HepG2 (cell line): Measurements from ENCODE around the gene GPR176. TPM values are rescaled to one million over a fixed set of nuclear protein-coding genes. Genes with fewer than 3 reads are reported as not detected.

Experiments
- ATAC-seq: fragments of 200-7000 bp; cut with Tn5 transposase; 3 replicates; pipeline ENCODE4 v1.9.1; 2020; ENCODE audit warnings: mild to moderate bottlenecking, moderate library complexity
- BruUV-seq: library from RNA; stranded (reverse); fragments of 400-500 nt; replicated peaks from 2 replicates; lab custom pipeline; 2021; lab: Mats Ljungman, UMichigan
- CTCF ChIA-PET: fragments of 300-600 bp; formaldehyde crosslinking; extraction: SDS; loops from one replicate; lab custom pipeline; 2021; ENCODE audit warnings: low total read pairs, inconsistent platforms, low intra/inter-chr PET ratio; lab: Yijun Ruan, JAX
- POLR2A ChIA-PET: fragments of 350-600 bp; sonication (Branson Sonifier 250); formaldehyde crosslinking; loops from one replicate; lab custom pipeline; 2020; ENCODE audit warnings: antibody characterized with exemption, inconsistent platforms; lab: Yijun Ruan, JAX
- DNase-seq: peaks from one replicate; pipeline ENCODE4 v3.0.0-alpha.2; 2015; ENCODE audit warnings: low spot score
- FAIRE-seq: peaks from 3 replicates; lab custom pipeline; 2011; peaks lifted over from hg19 to GRCh38; lab: Jason Lieb, UNC
- H2AFZ ChIP-seq: one replicate; pipeline ENCODE4 v1.6.1; 2011; ENCODE audit warnings: low read length, inconsistent platforms
- H3K27ac ChIP-seq: fragments of 300-600 bp; 3 replicates; pipeline ENCODE4 v1.8.0; 2011; ENCODE audit warnings: mixed run types, mild to moderate bottlenecking, mixed read lengths, low read length, inconsistent platforms; ENCODE audit not compliant: insufficient read depth; ENCODE audit errors: extremely low read length
- H3K27me3 ChIP-seq, 2 experiments: fragments of 200-600 bp in 1 of 2; 2 replicates in 1 of 2; 3 replicates in 1 of 2; pipeline versions ENCODE4 v1.6.0 to v1.8.0; 2011; ENCODE audit warnings: low read length in 2 of 2, mild to moderate bottlenecking in 2 of 2, moderate library complexity in 2 of 2, inconsistent platforms in 1 of 2; ENCODE audit not compliant: insufficient read depth in 2 of 2, control insufficient read depth in 1 of 2
- H3K36me3 ChIP-seq, 2 experiments: fragments of 200-600 bp in 1 of 2; replicated peaks in 1 of 2; 2 replicates in 1 of 2; 3 replicates in 1 of 2; pipeline versions ENCODE4 v1.5.1 to v1.8.0; 2011; ENCODE audit warnings: low read length in 2 of 2, inconsistent platforms in 1 of 2; ENCODE audit not compliant: insufficient read depth in 2 of 2, control insufficient read depth in 1 of 2
- H3K4me1 ChIP-seq: 2 replicates; pipeline ENCODE4 v1.5.1; 2012; ENCODE audit warnings: low read length, inconsistent platforms; ENCODE audit not compliant: insufficient read depth
- H3K4me2 ChIP-seq: 2 replicates; pipeline ENCODE4 v1.6.0; 2011; ENCODE audit warnings: low read depth, low read length, inconsistent platforms
- H3K4me3 ChIP-seq, 3 experiments: fragments of 200-600 bp in 1 of 3; sonication (generic), shearing (Covaris generic) in 1 of 3; replicated peaks in 1 of 3; 2 replicates each; pipeline ENCODE4 v1.5.1; 2011 to 2016; ENCODE audit warnings: low read length in 3 of 3, inconsistent platforms in 2 of 3, low read depth in 2 of 3, mild to moderate bottlenecking in 2 of 3, control low read depth in 1 of 3, mixed read lengths in 1 of 3; ENCODE audit not compliant: insufficient read depth in 1 of 3
- H3K79me2 ChIP-seq: one replicate; pipeline ENCODE4 v1.6.1; 2011; ENCODE audit warnings: low read length, inconsistent platforms; ENCODE audit not compliant: insufficient read depth
- H3K9ac ChIP-seq: 2 replicates; pipeline ENCODE4 v1.6.0; 2011; ENCODE audit warnings: mild to moderate bottlenecking, low read depth, low read length, inconsistent platforms; ENCODE audit not compliant: insufficient read depth
- H3K9me3 ChIP-seq: 2 replicates; pipeline ENCODE4 v1.5.1; 2012; ENCODE audit warnings: mild to moderate bottlenecking, low read length
- H4K20me1 ChIP-seq: 2 replicates; pipeline ENCODE4 v1.6.0; 2011; ENCODE audit warnings: inconsistent platforms, mild to moderate bottlenecking, low read length, moderate library complexity; ENCODE audit not compliant: insufficient read depth
- AKNA ChIP-seq: sonication (generic); formaldehyde crosslinking; IDR thresholded peaks from 2 replicates; pipeline ENCODE4 v1.4.0; 2020; ENCODE audit warnings: missing genetic modification reagents, borderline replicate concordance
- ATF7 ChIP-seq, 2 experiments: fragments of 450-650 bp in 1 of 2; sonication (generic) in 1 of 2; formaldehyde crosslinking in 1 of 2; IDR thresholded peaks; 2 replicates each; pipeline versions ENCODE4 v1.4.0 to v1.6.1; 2016 to 2020; ENCODE audit warnings: antibody characterized with exemption in 1 of 2, mild to moderate bottlenecking in 1 of 2, missing genetic modification reagents in 1 of 2
- BRF2 ChIP-seq: sonication (generic); formaldehyde crosslinking; IDR thresholded peaks from 2 replicates; pipeline ENCODE4 v1.8.1; 2022; ENCODE audit warnings: mild to moderate bottlenecking, missing genetic modification reagents
- CCDC6 ChIP-seq: sonication (generic); formaldehyde crosslinking; IDR thresholded peaks from 2 replicates; pipeline ENCODE4 v1.8.1; 2022; ENCODE audit warnings: mild to moderate bottlenecking, missing genetic modification reagents, moderate library complexity
- MAFK ChIP-seq, 2 experiments: IDR thresholded peaks in 1 of 2; conservative IDR thresholded peaks in 1 of 2; 2 replicates each; pipeline ENCODE4 v1.6.1; 2011; ENCODE audit warnings: improper control_type of control experiment in 2 of 2, low read length in 2 of 2
- PPARG ChIP-seq: conservative IDR thresholded peaks from 2 replicates; pipeline ENCODE4 v1.6.1; 2016; ENCODE audit warnings: missing biosample characterization, missing genetic modification reagents
- ZBED4 ChIP-seq: sonication (generic); formaldehyde crosslinking; IDR thresholded peaks from 2 replicates; pipeline ENCODE4 v1.4.0; 2020; ENCODE audit warnings: missing genetic modification reagents, borderline replicate concordance
- ZNF34 ChIP-seq: sonication (generic); formaldehyde crosslinking; IDR thresholded peaks from 2 replicates; pipeline ENCODE4 v1.4.0; 2020; ENCODE audit warnings: mild to moderate bottlenecking, missing genetic modification reagents, borderline replicate concordance
- ZNF362 ChIP-seq: sonication (generic); formaldehyde crosslinking; IDR thresholded peaks from 2 replicates; pipeline ENCODE4 v1.4.0; 2020; ENCODE audit warnings: missing genetic modification reagents, mild to moderate bottlenecking, borderline replicate concordance
- ZNF652 ChIP-seq: IDR thresholded peaks from 2 replicates; pipeline ENCODE4 v1.6.1; 2016; ENCODE audit warnings: low read depth, borderline replicate concordance
- ZNF703 ChIP-seq: sonication (generic); formaldehyde crosslinking; IDR thresholded peaks from 2 replicates; pipeline ENCODE4 v1.5.1; 2020; ENCODE audit warnings: missing genetic modification reagents, mild to moderate bottlenecking, moderate library complexity, borderline replicate concordance
- ZNF777 ChIP-seq: sonication (generic); formaldehyde crosslinking; IDR thresholded peaks from 2 replicates; pipeline ENCODE4 v1.4.0; 2020; ENCODE audit warnings: missing genetic modification reagents
- WGBS: methylation state at CpG from one replicate; pipeline ENCODE4 v1.1.6; 2017; ENCODE audit warnings: low lambda C conversion rate; 5-methylcytosine and 5-hydroxymethylcytosine counted together
- in situ Hi-C: cut with HindIII; loops from 2 replicates; pipeline ENCODE4 v1.10.0; 2017; ENCODE audit warnings: low pct_unique_long_range_greater_than_20kb; ENCODE audit not compliant: extremely low pct_ligation_motif_present
- intact Hi-C: fragments of 100-400 bp; cut with micrococcal nuclease; formaldehyde crosslinking; loops from one replicate; pipeline ENCODE4 v1.10.0; 2022; ENCODE audit not compliant: unreplicated experiment
- polyA plus RNA-seq, 8 experiments: library from polyadenylated mRNA; depleted of rRNA in 3 of 8; stranded (reverse) in 7 of 8; unstranded in 1 of 8; fragments of >200 nt; fragmentation: Illumina TruSeq in 4 of 8; extraction: Trizol in 4 of 8; gene quantifications; 2 replicates each; pipeline versions ENCODE4 v1.2.1 to v1.2.3, GENCODE V29; 2011 to 2016; ENCODE audit warnings: low read depth in 4 of 8, missing spikeins in 1 of 8, mixed read lengths in 1 of 8; ENCODE audit not compliant: insufficient read depth in 1 of 8
- total RNA-seq, 5 experiments: library from RNA; depleted of rRNA; stranded (reverse); fragments of >200 nt; fragmentation: Illumina TruSeq; extraction: Trizol; gene quantifications; 2 replicates each; pipeline ENCODE4 v1.2.3, GENCODE V29; 2016; ENCODE audit warnings: low read depth in 1 of 5

GPR176 gene
- total and polyA plus RNA-seq, 2 of the 13 experiments (the other 11 are each of a cell fraction or from before 2014, with no cell fraction given), result 0.11 to 0.20 TPM

- intact Hi-C loops (loop anchor here (5.0 kb wide), 1 partner anchor 35 kb away; no protein-coding TSS in a partner anchor), in situ Hi-C loops (no loop called here)
- BruUV-seq, result no TSS peak
- H3K9ac ChIP-seq, result no peak overlapping the region
- no peak for FAIRE-seq
- H3K27ac ChIP-seq, result no peak overlapping the region
- no peak for ATAC-seq
- H4K20me1 ChIP-seq, result no peaks in the 10 kb centered on the region
- H3K9me3 ChIP-seq, result no peaks in the 10 kb centered on the region
- 38% methylated on average over 4 of the region's 4 CpGs for WGBS
- H3K36me3 ChIP-seq, result no peaks in the 10 kb centered on the region
- no peak overlapping the region for H3K4me3 ChIP-seq
- CTCF ChIA-PET, result no interaction called here
- H3K79me2 ChIP-seq, result no peaks in the 10 kb centered on the region
- H2AFZ ChIP-seq, result no peak overlapping the region
- POLR2A ChIA-PET, result interaction anchor here (1.4 kb wide), 1 partner anchor 11 kb away, joined by 14 read pairs; the partner anchor contains the start of gene EIF2AK4
- no peak for DNase-seq
- peaks cover 4 to 25% of the 10 kb centered on the region in 2 experiments; a peak in 3 of 5 replicates for H3K27me3 ChIP-seq
- peaks cover 19% of the 10 kb centered on the region for H3K4me1 ChIP-seq
- no peak overlapping the region for H3K4me2 ChIP-seq
- TF ChIP-seq ZNF652 (CRISPR knock-in tag), result no peak
- no peak for TF ChIP-seq CCDC6 (CRISPR knock-in tag)
- TF ChIP-seq ZNF362, result no peak
- TF ChIP-seq MAFK (conservative IDR thresholded peaks at IDR 0.05 in 1 of 2, IDR thresholded peaks at IDR 0.05 in 1 of 2; ENCODE audit: low read length in 2 of 2), result no peak
- TF ChIP-seq ZNF34, result no peak
- no peak for TF ChIP-seq ZNF777 (CRISPR knock-in tag)
- TF ChIP-seq BRF2 (CRISPR knock-in tag), result no peak
- TF ChIP-seq ATF7 (IDR thresholded peaks at IDR 0.05), result no peak
- TF ChIP-seq ATF7 (CRISPR knock-in tag; IDR thresholded peaks at IDR 0.05), result no peak
- no peak for TF ChIP-seq ZBED4 (CRISPR knock-in tag)
- no peak for TF ChIP-seq AKNA (CRISPR knock-in tag)
- no peak for TF ChIP-seq ZNF703 (CRISPR knock-in tag)
- TF ChIP-seq PPARG (CRISPR knock-in tag), result no peak
Measured at GRCh38 chr15:39922462-39923092, 2.5 kb upstream of the GPR176 start.
